ENCODE results near the gene BNC2.

GRCh38 chr9:16509997-16510396 lies 360.5 kb downstream of the BNC2 start:
- TF ChIP-seq CTCF (IDR thresholded peaks at IDR 0.05; ENCODE audit: low read length) (no peak), EZH2phosphoT487 (IDR thresholded peaks at IDR 0.05; ENCODE audit: low read length) (no peak), EZH2 (optimal IDR thresholded peaks at IDR 0.05; ENCODE audit: low read depth, low read length) (no peak)

Measured in MM.1S (cell line).